ENCODE data around the gene SCD5.
"Not testable (repeated sequence)": the region's sequence is repeated elsewhere in the genome, so short reads cannot be mapped to it uniquely, and the experiment has no call there.

The SCD5 gene

GRCh38 chr4:82798168-82799005 is at the start of gene SCD5:
SCD5 (minus strand) TSS chr4:82798796; CDS start chr4:82798537, 259 bp downstream.
- DNase-seq (ENCODE audit: low spot score) = no peak

- peak; percentile 13 for DNase-seq (ENCODE audit: low spot score)
These were observed 44.0 kb upstream of the SCD5 start for GRCh38 chr4:82842593-82842992.

- no peak for DNase-seq (ENCODE audit: low spot score)
These were observed 41.0 kb upstream of the SCD5 start for GRCh38 chr4:82839624-82840023.

- DNase-seq (ENCODE audit: low spot score) = no peak
These were observed 35.2 kb upstream of the SCD5 start for GRCh38 chr4:82833696-82834313.

GRCh38 chr4:82833060-82833459 is 34.5 kb upstream of the SCD5 start:
- not testable (repeated sequence) for DNase-seq (ENCODE audit: low spot score)

GRCh38 chr4:82825425-82825824 is 26.8 kb upstream of the SCD5 start:
- no peak for DNase-seq (ENCODE audit: low spot score)

GRCh38 chr4:82823062-82823461 is 24.5 kb upstream of the SCD5 start:
- DNase-seq (ENCODE audit: low spot score) = no peak

GRCh38 chr4:82820689-82821088 is 22.1 kb upstream of the SCD5 start:
- no peak for DNase-seq (ENCODE audit: low spot score)

- DNase-seq (ENCODE audit: low spot score) = no peak
These were observed 20.4 kb upstream of the SCD5 start for GRCh38 chr4:82818664-82819662.

- not testable (repeated sequence) for DNase-seq (ENCODE audit: low spot score)
These were observed 18.3 kb upstream of the SCD5 start for GRCh38 chr4:82816874-82817273.

- no peak for DNase-seq (ENCODE audit: low spot score)
These were observed 15.4 kb upstream of the SCD5 start for GRCh38 chr4:82814034-82814433.

- no peak for DNase-seq (ENCODE audit: low spot score)
These were observed 13.3 kb upstream of the SCD5 start for GRCh38 chr4:82811838-82812341.

- no peak for DNase-seq (ENCODE audit: low spot score)
These were observed 12.8 kb upstream of the SCD5 start for GRCh38 chr4:82811392-82811791.

- DNase-seq (ENCODE audit: low spot score) = no peak
These were observed 11.6 kb upstream of the SCD5 start for GRCh38 chr4:82810176-82810575.

GRCh38 chr4:82809619-82810018 is 11.0 kb upstream of the SCD5 start:
- no peak for DNase-seq (ENCODE audit: low spot score)

GRCh38 chr4:82803746-82804145 is 5.2 kb upstream of the SCD5 start:
- no peak for DNase-seq (ENCODE audit: low spot score)

- DNase-seq (ENCODE audit: low spot score) = no peak
These were observed 4.3 kb upstream of the SCD5 start for GRCh38 chr4:82802911-82803310.

GRCh38 chr4:82801910-82802521 is 3.4 kb upstream of the SCD5 start:
- DNase-seq (ENCODE audit: low spot score) = no peak

GRCh38 chr4:82799006-82799881 is 648 bp upstream of the SCD5 start:
- DNase-seq (ENCODE audit: low spot score) = no peak

GRCh38 chr4:82797405-82798111 is 1.0 kb downstream of the SCD5 start:
- DNase-seq (ENCODE audit: low spot score) = no peak
